ENCODE measurements around the gene INCENP. TPM values are rescaled to one million over a fixed set of nuclear protein-coding genes. Genes with fewer than 3 reads are reported as not detected.

INCENP gene
- total and polyA plus RNA-seq, 2 of the 13 experiments (the other 11 are each of a cell fraction or from before 2014, with no cell fraction given) = 14.1 to 37.3 TPM

DNA sequence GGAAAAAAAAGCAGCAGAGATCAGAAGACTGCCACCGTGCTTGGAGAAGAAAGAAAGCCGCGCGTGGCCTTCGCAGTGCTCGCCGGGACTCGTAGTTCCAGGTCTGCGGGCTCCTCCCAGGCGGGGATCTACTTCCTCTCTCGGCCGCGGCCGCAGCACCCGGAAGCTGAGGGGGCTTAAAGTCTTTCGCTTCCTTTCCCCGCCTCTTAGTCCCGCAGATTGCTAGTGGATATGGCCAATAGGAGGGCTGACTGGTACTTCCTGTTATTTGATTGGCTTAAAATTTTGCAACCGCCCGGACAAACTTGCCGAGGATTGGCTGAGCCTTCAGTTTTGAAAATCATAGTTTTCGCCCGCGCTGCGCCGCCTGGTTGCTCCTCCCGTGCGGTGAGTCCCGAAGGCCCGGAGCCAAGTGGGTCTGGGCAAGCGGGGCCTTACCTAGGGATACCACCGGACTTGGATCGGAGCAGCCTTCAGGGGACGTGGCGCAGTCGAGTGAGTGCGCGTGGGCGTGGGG lies at the start of gene INCENP (continued):
- TF ChIP-seq, protein P1, sequence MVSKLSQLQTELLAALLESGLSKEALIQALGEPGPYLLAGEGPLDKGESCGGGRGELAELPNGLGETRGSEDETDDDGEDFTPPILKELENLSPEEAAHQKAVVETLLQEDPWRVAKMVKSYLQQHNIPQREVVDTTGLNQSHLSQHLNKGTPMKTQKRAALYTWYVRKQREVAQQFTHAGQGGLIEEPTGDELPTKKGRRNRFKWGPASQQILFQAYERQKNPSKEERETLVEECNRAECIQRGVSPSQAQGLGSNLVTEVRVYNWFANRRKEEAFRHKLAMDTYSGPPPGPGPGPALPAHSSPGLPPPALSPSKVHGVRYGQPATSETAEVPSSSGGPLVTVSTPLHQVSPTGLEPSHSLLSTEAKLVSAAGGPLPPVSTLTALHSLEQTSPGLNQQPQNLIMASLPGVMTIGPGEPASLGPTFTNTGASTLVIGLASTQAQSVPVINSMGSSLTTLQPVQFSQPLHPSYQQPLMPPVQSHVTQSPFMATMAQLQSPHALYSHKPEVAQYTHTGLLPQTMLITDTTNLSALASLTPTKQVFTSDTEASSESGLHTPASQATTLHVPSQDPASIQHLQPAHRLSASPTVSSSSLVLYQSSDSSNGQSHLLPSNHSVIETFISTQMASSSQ (IDR thresholded peaks at IDR 0.05; ENCODE audit: low read depth) = no peak
- TF ChIP-seq, protein P1 (CRISPR knock-in tag; IDR thresholded peaks at IDR 0.05; ENCODE audit: borderline replicate concordance) = peak; percentile 25; the same call in 1 of the 2 replicates
- TF ChIP-seq SRY (CRISPR knock-in tag; IDR thresholded peaks at IDR 0.05) (no peak), SMAD3 (CRISPR knock-in tag; IDR thresholded peaks at IDR 0.05) (no peak), ZNF143 (CRISPR knock-in tag; IDR thresholded peaks at IDR 0.05) (peak; percentile 93), POLR2G (IDR thresholded peaks at IDR 0.05; ENCODE audit: low read depth, low read length) (peak; percentile 56), SPEN (CRISPR knock-in tag; IDR thresholded peaks at IDR 0.05; ENCODE audit: low read depth) (peak; percentile 72; the same call in 1 of the 2 replicates), SCMH1 (CRISPR knock-in tag; IDR thresholded peaks at IDR 0.05; ENCODE audit: borderline replicate concordance) (no peak), ZNF7 (CRISPR knock-in tag; IDR thresholded peaks at IDR 0.05) (no peak), ZSCAN9 (CRISPR knock-in tag; IDR thresholded peaks at IDR 0.05; ENCODE audit: borderline replicate concordance) (no peak), SOX13 (IDR thresholded peaks at IDR 0.05) (no peak), SOX13 (CRISPR knock-in tag; conservative IDR thresholded peaks at IDR 0.05 in 1 of 2, IDR thresholded peaks at IDR 0.05 in 1 of 2) (no peak), POLR2A (IDR thresholded peaks at IDR 0.05; ENCODE audit: insufficient read depth in 1 of 2, low read depth in 2 of 2, low read length in 2 of 2) (peak; percentile 41 to 58; a peak in 2 of 4 replicates)
- TF ChIP-seq, protein P2, sequence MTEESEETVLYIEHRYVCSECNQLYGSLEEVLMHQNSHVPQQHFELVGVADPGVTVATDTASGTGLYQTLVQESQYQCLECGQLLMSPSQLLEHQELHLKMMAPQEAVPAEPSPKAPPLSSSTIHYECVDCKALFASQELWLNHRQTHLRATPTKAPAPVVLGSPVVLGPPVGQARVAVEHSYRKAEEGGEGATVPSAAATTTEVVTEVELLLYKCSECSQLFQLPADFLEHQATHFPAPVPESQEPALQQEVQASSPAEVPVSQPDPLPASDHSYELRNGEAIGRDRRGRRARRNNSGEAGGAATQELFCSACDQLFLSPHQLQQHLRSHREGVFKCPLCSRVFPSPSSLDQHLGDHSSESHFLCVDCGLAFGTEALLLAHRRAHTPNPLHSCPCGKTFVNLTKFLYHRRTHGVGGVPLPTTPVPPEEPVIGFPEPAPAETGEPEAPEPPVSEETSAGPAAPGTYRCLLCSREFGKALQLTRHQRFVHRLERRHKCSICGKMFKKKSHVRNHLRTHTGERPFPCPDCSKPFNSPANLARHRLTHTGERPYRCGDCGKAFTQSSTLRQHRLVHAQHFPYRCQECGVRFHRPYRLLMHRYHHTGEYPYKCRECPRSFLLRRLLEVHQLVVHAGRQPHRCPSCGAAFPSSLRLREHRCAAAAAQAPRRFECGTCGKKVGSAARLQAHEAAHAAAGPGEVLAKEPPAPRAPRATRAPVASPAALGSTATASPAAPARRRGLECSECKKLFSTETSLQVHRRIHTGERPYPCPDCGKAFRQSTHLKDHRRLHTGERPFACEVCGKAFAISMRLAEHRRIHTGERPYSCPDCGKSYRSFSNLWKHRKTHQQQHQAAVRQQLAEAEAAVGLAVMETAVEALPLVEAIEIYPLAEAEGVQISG (CRISPR knock-in tag; IDR thresholded peaks at IDR 0.05) = peak; percentile 81
- TF ChIP-seq, protein P3, sequence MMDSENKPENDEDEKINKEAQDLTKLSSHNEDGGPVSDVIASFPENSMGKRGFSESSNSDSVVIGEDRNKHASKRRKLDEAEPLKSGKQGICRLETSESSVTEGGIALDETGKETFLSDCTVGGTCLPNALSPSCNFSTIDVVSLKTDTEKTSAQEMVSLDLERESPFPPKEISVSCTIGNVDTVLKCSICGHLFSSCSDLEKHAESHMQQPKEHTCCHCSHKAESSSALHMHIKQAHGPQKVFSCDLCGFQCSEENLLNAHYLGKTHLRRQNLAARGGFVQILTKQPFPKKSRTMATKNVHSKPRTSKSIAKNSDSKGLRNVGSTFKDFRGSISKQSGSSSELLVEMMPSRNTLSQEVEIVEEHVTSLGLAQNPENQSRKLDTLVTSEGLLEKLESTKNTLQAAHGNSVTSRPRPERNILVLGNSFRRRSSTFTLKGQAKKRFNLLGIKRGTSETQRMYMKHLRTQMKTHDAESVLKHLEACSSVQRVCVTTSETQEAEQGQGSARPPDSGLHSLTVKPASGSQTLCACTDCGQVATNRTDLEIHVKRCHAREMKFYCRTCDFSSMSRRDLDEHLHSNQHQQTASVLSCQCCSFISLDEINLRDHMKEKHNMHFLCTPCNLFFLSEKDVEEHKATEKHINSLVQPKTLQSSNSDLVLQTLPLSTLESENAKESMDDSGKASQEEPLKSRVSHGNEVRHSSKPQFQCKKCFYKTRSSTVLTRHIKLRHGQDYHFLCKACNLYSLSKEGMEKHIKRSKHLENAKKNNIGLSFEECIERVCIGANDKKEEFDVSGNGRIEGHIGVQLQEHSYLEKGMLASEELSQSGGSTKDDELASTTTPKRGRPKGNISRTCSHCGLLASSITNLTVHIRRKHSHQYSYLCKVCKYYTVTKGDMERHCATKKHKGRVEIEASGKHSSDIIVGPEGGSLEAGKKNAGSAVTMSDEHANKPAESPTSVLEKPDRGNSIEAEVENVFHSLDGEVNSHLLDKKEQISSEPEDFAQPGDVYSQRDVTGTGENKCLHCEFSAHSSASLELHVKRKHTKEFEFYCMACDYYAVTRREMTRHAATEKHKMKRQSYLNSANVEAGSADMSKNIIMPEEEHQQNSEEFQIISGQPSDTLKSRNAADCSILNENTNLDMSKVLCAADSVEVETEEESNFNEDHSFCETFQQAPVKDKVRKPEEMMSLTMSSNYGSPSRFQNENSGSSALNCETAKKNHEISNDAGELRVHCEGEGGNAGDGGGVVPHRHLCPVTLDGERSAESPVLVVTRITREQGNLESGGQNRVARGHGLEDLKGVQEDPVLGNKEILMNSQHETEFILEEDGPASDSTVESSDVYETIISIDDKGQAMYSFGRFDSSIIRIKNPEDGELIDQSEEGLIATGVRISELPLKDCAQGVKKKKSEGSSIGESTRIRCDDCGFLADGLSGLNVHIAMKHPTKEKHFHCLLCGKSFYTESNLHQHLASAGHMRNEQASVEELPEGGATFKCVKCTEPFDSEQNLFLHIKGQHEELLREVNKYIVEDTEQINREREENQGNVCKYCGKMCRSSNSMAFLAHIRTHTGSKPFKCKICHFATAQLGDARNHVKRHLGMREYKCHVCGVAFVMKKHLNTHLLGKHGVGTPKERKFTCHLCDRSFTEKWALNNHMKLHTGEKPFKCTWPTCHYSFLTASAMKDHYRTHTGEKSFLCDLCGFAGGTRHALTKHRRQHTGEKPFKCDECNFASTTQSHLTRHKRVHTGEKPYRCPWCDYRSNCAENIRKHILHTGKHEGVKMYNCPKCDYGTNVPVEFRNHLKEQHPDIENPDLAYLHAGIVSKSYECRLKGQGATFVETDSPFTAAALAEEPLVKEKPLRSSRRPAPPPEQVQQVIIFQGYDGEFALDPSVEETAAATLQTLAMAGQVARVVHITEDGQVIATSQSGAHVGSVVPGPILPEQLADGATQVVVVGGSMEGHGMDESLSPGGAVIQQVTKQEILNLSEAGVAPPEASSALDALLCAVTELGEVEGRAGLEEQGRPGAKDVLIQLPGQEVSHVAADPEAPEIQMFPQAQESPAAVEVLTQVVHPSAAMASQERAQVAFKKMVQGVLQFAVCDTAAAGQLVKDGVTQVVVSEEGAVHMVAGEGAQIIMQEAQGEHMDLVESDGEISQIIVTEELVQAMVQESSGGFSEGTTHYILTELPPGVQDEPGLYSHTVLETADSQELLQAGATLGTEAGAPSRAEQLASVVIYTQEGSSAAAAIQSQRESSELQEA (CRISPR knock-in tag; IDR thresholded peaks at IDR 0.05; ENCODE audit: not compliant biosample characterization) = no peak

All from HepG2 (cell line).